H1 (cell line): ENCODE results near the gene TEKTIP1. TPM values are rescaled to one million over a fixed set of nuclear protein-coding genes. Genes with fewer than 3 reads are reported as not detected.

ENCODE experiments used
- CTCF ChIA-PET: fragments of 300-600 bp; sonication (Branson Sonifier 250); formaldehyde crosslinking; loops from one replicate; lab custom pipeline; 2021; ENCODE audit not compliant: partially characterized antibody; lab: Charles Lee
- POLR2A ChIA-PET: fragments of 300-600 bp; sonication (Branson Sonifier 250); formaldehyde crosslinking; loops from one replicate; lab custom pipeline; 2021; ENCODE audit warnings: inconsistent platforms; ENCODE audit not compliant: partially characterized antibody; lab: Charles Lee
- DNase-seq, 2 experiments: peaks; one replicate each; pipeline versions ENCODE4 v3.0.0 to v3.0.0-alpha.2; 2010 to 2022; ENCODE audit warnings: low spot score in 2 of 2, low read depth in 1 of 2, mixed read lengths in 1 of 2
- FAIRE-seq: peaks from 2 replicates; lab custom pipeline; 2011; peaks lifted over from hg19 to GRCh38; lab: Jason Lieb, UNC
- H2AFZ ChIP-seq: 2 replicates; pipeline ENCODE4 v1.8.1; 2012; ENCODE audit warnings: low read length, inconsistent platforms
- H2AK5ac ChIP-seq: 2 replicates; pipeline ENCODE4 v1.6.1; 2013; ENCODE audit warnings: low read depth, low read length
- H2BK120ac ChIP-seq: replicated peaks from 2 replicates; pipeline ENCODE3; 2013; ENCODE audit warnings: low read depth, low read length, inconsistent platforms
- H2BK12ac ChIP-seq: 2 replicates; pipeline ENCODE4 v1.6.1; 2013; ENCODE audit warnings: low read depth, low read length
- H2BK15ac ChIP-seq: 2 replicates; pipeline ENCODE4 v1.6.1; 2013; ENCODE audit warnings: low read length
- H2BK20ac ChIP-seq: 2 replicates; pipeline ENCODE4 v1.6.1; 2013; ENCODE audit warnings: low read length
- H2BK5ac ChIP-seq: 2 replicates; pipeline ENCODE4 v1.6.1; 2013; ENCODE audit warnings: low read depth, low read length
- H3K14ac ChIP-seq: 2 replicates; pipeline ENCODE4 v1.6.1; 2013; ENCODE audit warnings: inconsistent platforms; ENCODE audit not compliant: insufficient read length
- H3K18ac ChIP-seq: 2 replicates; pipeline ENCODE4 v1.6.1; 2013; ENCODE audit warnings: low read length; ENCODE audit errors: extremely low read depth
- H3K23ac ChIP-seq: 2 replicates; pipeline ENCODE4 v1.6.1; 2013; ENCODE audit warnings: inconsistent platforms; ENCODE audit not compliant: insufficient read length
- H3K23me2 ChIP-seq: 2 replicates; pipeline ENCODE4 v1.6.1; 2013; ENCODE audit warnings: low read depth, low read length
- H3K27ac ChIP-seq: 2 replicates; pipeline ENCODE4 v1.6.1; 2011; ENCODE audit warnings: low read depth, low read length, inconsistent platforms
- H3K27me3 ChIP-seq, 4 experiments: replicated peaks in 1 of 4; 1 replicate in 1 of 4; 2 replicates in 3 of 4; pipeline versions ENCODE4 v1.6.1 to v1.8.1; 2011 to 2013; ENCODE audit warnings: low read length in 3 of 4, mild to moderate bottlenecking in 3 of 4, inconsistent platforms in 2 of 4, mixed read lengths in 2 of 4, moderate library complexity in 1 of 4; ENCODE audit not compliant: control insufficient read depth in 3 of 4, insufficient read depth in 3 of 4; ENCODE audit errors: extremely low read depth in 1 of 4
- H3K36me3 ChIP-seq, 4 experiments: 2 replicates each; pipeline versions ENCODE4 v1.6.1 to v1.8.1; 2011 to 2013; ENCODE audit warnings: mild to moderate bottlenecking in 4 of 4, low read length in 3 of 4, moderate library complexity in 2 of 4, control low read depth in 1 of 4, inconsistent platforms in 1 of 4; ENCODE audit not compliant: insufficient read depth in 4 of 4, control insufficient read depth in 2 of 4
- H3K4ac ChIP-seq: replicated peaks from 2 replicates; pipeline ENCODE3; 2013; ENCODE audit warnings: low read length, low read depth, mixed read lengths, inconsistent platforms; ENCODE audit not compliant: insufficient read length
- H3K4me1 ChIP-seq, 4 experiments: replicated peaks in 1 of 4; 1 replicate in 1 of 4; 2 replicates in 3 of 4; pipeline versions ENCODE4 v1.6.1 to v1.8.1; 2011 to 2013; ENCODE audit warnings: low read length in 3 of 4, inconsistent platforms in 2 of 4, mixed read lengths in 1 of 4; ENCODE audit not compliant: insufficient read depth in 4 of 4, control insufficient read depth in 3 of 4
- H3K4me2 ChIP-seq, 2 experiments: 2 replicates each; pipeline versions ENCODE4 v1.6.1 to v1.8.1; 2011 to 2013; ENCODE audit warnings: low read depth in 2 of 2, low read length in 2 of 2, control low read depth in 1 of 2, inconsistent platforms in 1 of 2, mild to moderate bottlenecking in 1 of 2; ENCODE audit not compliant: insufficient read depth in 1 of 2
- H3K4me3 ChIP-seq, 4 experiments: fragments of 200-600, 300-600 bp in 1 of 4; sonication (generic), shearing (Covaris generic), sonication (Bioruptor Twin) in 1 of 4; 2 replicates each; pipeline versions ENCODE4 v1.5.1 to v1.8.1; 2011 to 2016; ENCODE audit warnings: low read length in 4 of 4, low read depth in 3 of 4, control low read depth in 2 of 4, inconsistent platforms in 2 of 4, mild to moderate bottlenecking in 2 of 4, mixed read lengths in 1 of 4, moderate library complexity in 1 of 4; ENCODE audit not compliant: insufficient read depth in 2 of 4; ENCODE audit errors: extremely low read depth in 1 of 4
- H3K56ac ChIP-seq: replicated peaks from 2 replicates; pipeline ENCODE3; 2013; ENCODE audit warnings: low read depth, mild to moderate bottlenecking, mixed read lengths, low read length, inconsistent platforms; ENCODE audit not compliant: insufficient read length
- H3K79me1 ChIP-seq: 2 replicates; pipeline ENCODE4 v1.6.1; 2013; ENCODE audit warnings: low read depth, low read length, control low read depth
- H3K79me2 ChIP-seq, 2 experiments: 2 replicates each; pipeline versions ENCODE4 v1.6.1 to v1.8.1; 2012 to 2013; ENCODE audit warnings: low read length in 2 of 2, mild to moderate bottlenecking in 2 of 2, inconsistent platforms in 1 of 2; ENCODE audit not compliant: insufficient read depth in 2 of 2, control insufficient read depth in 1 of 2
- H3K9ac ChIP-seq, 4 experiments: replicated peaks in 1 of 4; 1 replicate in 1 of 4; 2 replicates in 3 of 4; pipeline versions ENCODE4 v1.6.1 to v1.8.1; 2011 to 2013; ENCODE audit warnings: low read depth in 3 of 4, low read length in 3 of 4, control low read depth in 2 of 4, mild to moderate bottlenecking in 2 of 4, moderate library complexity in 2 of 4, inconsistent platforms in 1 of 4; ENCODE audit errors: extremely low read depth in 1 of 4
- H3K9me3 ChIP-seq, 2 experiments: 2 replicates each; pipeline versions ENCODE4 v1.6.1 to v1.8.1; 2012 to 2013; ENCODE audit warnings: mild to moderate bottlenecking in 2 of 2, moderate library complexity in 2 of 2, control low read depth in 1 of 2, inconsistent platforms in 1 of 2, low read depth in 1 of 2, low read length in 1 of 2, mixed read lengths in 1 of 2; ENCODE audit not compliant: insufficient read depth in 2 of 2
- H4K20me1 ChIP-seq, 2 experiments: replicated peaks in 1 of 2; 2 replicates each; pipeline versions ENCODE3 to v1.8.1; 2011 to 2013; ENCODE audit warnings: inconsistent platforms in 2 of 2, low read length in 2 of 2, mild to moderate bottlenecking in 1 of 2; ENCODE audit not compliant: insufficient read depth in 2 of 2, control insufficient read depth in 1 of 2
- H4K5ac ChIP-seq: 2 replicates; pipeline ENCODE4 v1.6.1; 2013; ENCODE audit warnings: low read length, low read depth, mixed read lengths, inconsistent platforms; ENCODE audit not compliant: insufficient read length
- H4K8ac ChIP-seq: 2 replicates; pipeline ENCODE4 v1.8.0; 2013; ENCODE audit warnings: mild to moderate bottlenecking, moderate library complexity, low read length, inconsistent platforms; ENCODE audit not compliant: insufficient read depth; ENCODE audit errors: extremely low read depth
- H4K91ac ChIP-seq: replicated peaks from 2 replicates; pipeline ENCODE3; 2013; ENCODE audit warnings: low read length, mixed read lengths, inconsistent platforms; ENCODE audit not compliant: insufficient read length
- ATF3 ChIP-seq: IDR thresholded peaks from 2 replicates; pipeline ENCODE4 v1.6.1; 2011; ENCODE audit warnings: low read depth, mild to moderate bottlenecking, low read length; ENCODE audit not compliant: insufficient read depth
- GTF2F1 ChIP-seq: IDR thresholded peaks from 2 replicates; pipeline ENCODE4 v1.6.1; 2012; ENCODE audit warnings: low read depth, low read length, improper control_type of control experiment, borderline replicate concordance
- POLR2AphosphoS5 ChIP-seq: IDR thresholded peaks from 2 replicates; pipeline ENCODE4 v1.6.1; 2011; ENCODE audit warnings: low read depth, low read length
- RXRA ChIP-seq: IDR thresholded peaks from 2 replicates; pipeline ENCODE4 v1.6.1; 2011; ENCODE audit warnings: low read depth, mild to moderate bottlenecking, low read length, moderate library complexity; ENCODE audit not compliant: insufficient read depth
- SIN3A ChIP-seq, 2 experiments: IDR thresholded peaks in 1 of 2; conservative IDR thresholded peaks in 1 of 2; 2 replicates each; pipeline ENCODE4 v1.6.1; 2011 to 2012; ENCODE audit warnings: low read length in 2 of 2, improper control_type of control experiment in 1 of 2, low read depth in 1 of 2, mild to moderate bottlenecking in 1 of 2
- SP1 ChIP-seq: IDR thresholded peaks from 2 replicates; pipeline ENCODE4 v1.6.1; 2011; ENCODE audit warnings: low read depth, low read length
- WGBS, 2 experiments: shearing (Covaris generic) in 1 of 2; methylation state at CpG; one replicate each; pipeline versions ENCODE4 v1.1.6 to v1.1.7; 2013 to 2015; ENCODE audit warnings: low lambda C conversion rate in 2 of 2, mixed read lengths in 2 of 2, inconsistent platforms in 1 of 2, low coverage in 1 of 2, missing lambda C conversion rate in 1 of 2; ENCODE audit not compliant: insufficient replicate concordance in 2 of 2, insufficient coverage in 1 of 2, insufficient read length in 1 of 2; ENCODE audit errors: extremely low coverage in 1 of 2, missing lambda C conversion rate in 1 of 2; 5-methylcytosine and 5-hydroxymethylcytosine counted together
- polyA plus RNA-seq, 7 experiments: library from polyadenylated mRNA; depleted of rRNA in 3 of 7; stranded (reverse) in 5 of 7; unstranded in 2 of 7; fragments of >200 nt in 5 of 7; fragments of 200-250 nt in 2 of 7; gene quantifications; 1 replicate in 5 of 7; 2 replicates in 1 of 7; 4 replicates in 1 of 7; pipeline versions ENCODE4 v1.2.1 to v1.2.3, GENCODE V29; 2011 to 2013; ENCODE audit warnings: missing spikeins in 2 of 7, mixed read lengths in 2 of 7
- total RNA-seq: library from RNA; stranded (reverse); fragmentation: NEBNext Ultra II Directional; extraction: Animal tissue kit (Norgen Biotek cat#: 25700); gene quantifications from 2 replicates; pipeline ENCODE4 v1.2.1, GENCODE V29; 2021

The TEKTIP1 gene
- total and polyA plus RNA-seq, 2 of the 8 experiments (the other 6 are each of a cell fraction or from before 2014, with no cell fraction given): 1.1 TPM; not detected in 1

- Histone ChIP-seq H3K56ac (no peak overlapping the region), H2AK5ac (no peak overlapping the region), H3K4me3 (no peak overlapping the region), H4K8ac (no peak overlapping the region), H2AFZ (no peak overlapping the region), H3K23ac (no peak overlapping the region), H4K91ac (no peak overlapping the region), H3K36me3 (peaks cover 0 to 5% (median 1%) of the 10 kb centered on the region in 4 experiments; a peak in 1 of 8 replicates), H4K5ac (no peak overlapping the region), H2BK15ac (no peak overlapping the region), H3K18ac (no peak overlapping the region), H3K27me3 (no peaks in the 10 kb centered on the region; a peak in 1 of 7 replicates), H3K23me2 (no peaks in the 10 kb centered on the region), H3K4me1 (no peaks in the 10 kb centered on the region), H3K9me3 (no peaks in the 10 kb centered on the region), H4K20me1 (peaks cover 8 to 28% of the 10 kb centered on the region in 2 experiments), H3K9ac (no peak overlapping the region), H2BK20ac (no peak overlapping the region), H2BK120ac (no peak overlapping the region), H3K79me1 (peaks cover 2% of the 10 kb centered on the region; the same call in 1 of the 2 replicates), H3K27ac (no peak overlapping the region), H3K4ac (no peak overlapping the region), H3K14ac (no peak overlapping the region), H2BK5ac (no peak overlapping the region), H3K79me2 (no peaks in the 10 kb centered on the region), H3K4me2 (no peak overlapping the region), H2BK12ac (no peak overlapping the region)
- WGBS, 2 experiments: 88% methylated on average over 10 of the region's 10 CpGs; no CpG with 5 or more reads in 1 of the 2 experiments
- CTCF ChIA-PET: interaction anchor here (1.2 to 7.5 kb wide), 4 partner anchors 16 to 66 kb away, joined by 4 to 54 read pairs (median 4); no protein-coding TSS in a partner anchor
- FAIRE-seq (no peak), DNase-seq (no peak)
- TF ChIP-seq POLR2AphosphoS5 (no peak), SP1 (no peak), SIN3A (conservative IDR thresholded peaks at IDR 0.05 in 1 of 2, IDR thresholded peaks at IDR 0.05 in 1 of 2; ENCODE audit: low read depth in 1 of 2, low read length in 2 of 2) (no peak), RXRA (no peak), ATF3 (no peak), GTF2F1 (no peak)
- POLR2A ChIA-PET: no interaction called here
Observed at GRCh38 chr19:3549816-3550215, 10.8 kb downstream of the TEKTIP1 start.
